MM.1S (cell line): ENCODE data around the gene TMEM221.

Experiments
- EZH2 ChIP-seq: fragments of 300-600 bp; sonication (generic); optimal IDR thresholded peaks from 2 replicates; pipeline ENCODE3; 2017; ENCODE audit warnings: low read depth, mild to moderate bottlenecking, antibody characterized with exemption, low read length, mixed read lengths
- EZH2phosphoT487 ChIP-seq: fragments of 300-600 bp; sonication (generic); IDR thresholded peaks from 2 replicates; pipeline ENCODE4 v1.6.1; 2018; ENCODE audit warnings: antibody characterized with exemption, low read length
- TF ChIP-seq, protein P1 (sequence below): fragments of 300-600 bp; sonication (generic); IDR thresholded peaks from 2 replicates; pipeline ENCODE4 v1.5.1; 2016; ENCODE audit warnings: antibody characterized with exemption, low read length, mixed read lengths

DNA sequence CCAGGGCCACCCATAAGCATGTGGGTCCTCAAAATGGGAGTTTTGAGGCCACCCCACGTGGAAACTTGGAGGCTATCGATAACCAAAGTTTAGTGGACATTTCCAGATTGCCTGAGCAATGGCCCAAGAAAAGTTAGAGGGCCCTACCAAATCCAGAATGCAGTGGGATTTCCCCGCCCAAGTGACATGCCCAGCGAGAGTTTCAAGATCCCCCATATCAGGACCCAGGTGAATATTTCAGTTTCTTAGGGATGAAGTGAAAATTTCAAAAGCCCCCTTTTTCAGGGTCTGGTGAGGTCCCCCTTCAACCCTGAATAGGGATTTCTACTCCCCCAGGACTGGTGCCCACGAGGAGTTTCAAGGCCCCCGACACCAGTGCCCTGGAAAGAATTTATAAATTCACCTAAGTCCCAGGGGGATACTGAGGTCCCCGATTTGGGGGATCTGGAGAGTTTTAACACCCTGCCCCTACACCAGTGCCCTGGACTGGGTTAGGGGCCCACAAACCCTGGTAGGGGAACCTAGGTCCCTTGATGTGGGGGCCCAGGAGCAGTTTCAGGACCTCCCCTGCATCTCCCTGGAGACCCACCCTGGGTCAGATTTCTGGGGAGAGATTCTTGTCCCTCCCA lies 43.7 kb downstream of the TMEM221 start:
- TF ChIP-seq, protein P1, sequence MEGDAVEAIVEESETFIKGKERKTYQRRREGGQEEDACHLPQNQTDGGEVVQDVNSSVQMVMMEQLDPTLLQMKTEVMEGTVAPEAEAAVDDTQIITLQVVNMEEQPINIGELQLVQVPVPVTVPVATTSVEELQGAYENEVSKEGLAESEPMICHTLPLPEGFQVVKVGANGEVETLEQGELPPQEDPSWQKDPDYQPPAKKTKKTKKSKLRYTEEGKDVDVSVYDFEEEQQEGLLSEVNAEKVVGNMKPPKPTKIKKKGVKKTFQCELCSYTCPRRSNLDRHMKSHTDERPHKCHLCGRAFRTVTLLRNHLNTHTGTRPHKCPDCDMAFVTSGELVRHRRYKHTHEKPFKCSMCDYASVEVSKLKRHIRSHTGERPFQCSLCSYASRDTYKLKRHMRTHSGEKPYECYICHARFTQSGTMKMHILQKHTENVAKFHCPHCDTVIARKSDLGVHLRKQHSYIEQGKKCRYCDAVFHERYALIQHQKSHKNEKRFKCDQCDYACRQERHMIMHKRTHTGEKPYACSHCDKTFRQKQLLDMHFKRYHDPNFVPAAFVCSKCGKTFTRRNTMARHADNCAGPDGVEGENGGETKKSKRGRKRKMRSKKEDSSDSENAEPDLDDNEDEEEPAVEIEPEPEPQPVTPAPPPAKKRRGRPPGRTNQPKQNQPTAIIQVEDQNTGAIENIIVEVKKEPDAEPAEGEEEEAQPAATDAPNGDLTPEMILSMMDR: no peak
- no peak for TF ChIP-seq EZH2
- no peak for TF ChIP-seq EZH2phosphoT487
